Right ventricle myocardium inferior (tissue), 1 donor: ENCODE results near the gene LRRC56. TPM values are rescaled to one million over a fixed set of nuclear protein-coding genes. Genes with fewer than 3 reads are reported as not detected.

Experiments
- ATAC-seq: fragments of 200-7000 bp; cut with Tn5 transposase; one replicate; pipeline ENCODE4 v1.9.1; 2020; ENCODE audit warnings: mild to moderate bottlenecking, moderate library complexity
- DNase-seq: peaks from one replicate; pipeline ENCODE4 v3.0.0; 2021; ENCODE audit errors: missing footprints
- intact Hi-C: fragments of 100-400 bp; cut with DNase I; formaldehyde crosslinking; loops from one replicate; pipeline ENCODE4 v1.11.0; 2022
- total RNA-seq: library from RNA; stranded (reverse); fragmentation: NEBNext Ultra II Directional; extraction: Animal tissue kit (Norgen Biotek cat#: 25700); gene quantifications from one replicate; pipeline ENCODE4 v1.2.1, GENCODE V29; 2021
- donor health status: DM: no; HTN: yes; CAD: no; lungs with severe emphysema.

Gene LRRC56
- total RNA-seq, 1 donor from 2014 or later: 0.16 TPM

DNA sequence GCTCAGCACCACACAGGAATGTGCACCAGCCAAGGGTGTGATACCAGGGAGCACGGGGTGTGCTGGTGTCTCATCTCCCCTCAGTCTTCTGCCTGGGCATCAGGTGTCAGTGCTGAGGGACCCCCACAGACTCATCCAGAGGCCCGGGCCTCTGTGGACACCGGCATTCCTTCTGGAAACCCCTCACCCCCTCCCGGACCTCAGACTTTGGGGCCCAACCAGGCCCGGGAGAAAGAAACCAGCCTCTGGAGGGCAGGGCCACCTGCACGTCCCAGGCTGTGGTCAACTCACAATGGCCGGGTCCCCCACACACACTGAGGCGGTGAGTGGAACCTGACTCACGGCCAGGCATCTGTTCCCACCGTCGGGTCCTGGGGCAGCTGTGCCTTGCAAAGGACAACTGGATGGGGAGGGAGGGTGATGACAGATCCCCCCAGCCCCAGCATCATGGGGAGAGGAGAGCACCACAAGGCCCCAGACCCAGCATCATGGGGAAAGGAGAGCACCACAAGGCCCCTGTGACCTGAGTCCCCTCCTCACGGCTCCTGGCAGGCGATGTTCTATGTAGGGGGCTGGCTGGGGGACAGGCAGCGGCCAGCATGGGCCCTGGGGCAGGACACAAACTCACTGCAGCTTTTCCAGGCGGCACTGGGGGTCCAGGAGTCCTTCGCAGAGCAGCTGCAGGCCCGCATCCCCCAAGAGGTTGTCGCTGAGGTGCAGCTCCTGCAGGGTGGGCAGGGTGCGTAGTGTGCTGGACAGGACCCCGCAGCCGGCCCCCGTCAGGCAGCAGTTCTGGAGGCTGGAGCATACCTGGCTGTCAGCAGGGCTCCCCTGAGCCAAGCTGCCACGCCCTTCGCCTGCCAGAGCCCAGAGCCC lies 37.9 kb upstream of the LRRC56 start:
- DNase-seq: no peak
- no peak for ATAC-seq
- intact Hi-C loops: loop anchor here (5.0 kb wide), 2 partner anchors 32 to 42 kb away; no protein-coding TSS in a partner anchor

DNA sequence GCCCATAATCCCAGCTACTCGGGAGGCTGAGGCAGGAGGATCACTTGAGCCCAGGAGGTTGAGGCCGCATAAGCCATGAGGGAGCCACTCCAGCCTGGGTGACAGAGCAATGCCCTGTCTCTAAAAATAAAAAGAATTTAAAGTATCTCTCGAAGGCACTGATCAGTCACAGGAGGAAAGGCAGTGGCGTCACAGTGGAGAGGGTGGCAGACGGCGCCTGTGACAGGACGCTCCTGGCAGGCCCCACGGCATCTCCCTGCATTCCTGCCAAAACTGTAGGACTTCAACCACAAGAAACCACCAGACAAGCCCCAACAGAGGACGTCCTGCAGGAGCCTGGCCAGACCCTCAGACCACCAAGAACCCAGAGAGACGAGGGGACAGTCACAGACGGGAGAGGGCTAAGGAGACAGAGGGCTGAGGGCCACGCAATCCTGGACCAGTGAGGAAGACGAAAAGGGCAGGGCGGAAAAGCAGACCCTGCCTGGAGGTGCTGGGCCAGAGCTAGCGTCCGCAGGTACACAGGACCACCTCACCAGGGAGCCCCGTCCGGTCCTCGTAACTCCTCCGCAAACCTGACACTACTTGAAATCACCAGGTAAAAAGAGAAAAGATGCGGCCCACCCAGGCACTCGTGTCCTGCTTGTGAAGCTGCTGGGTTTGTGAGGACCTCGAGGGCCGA lies 36.2 kb upstream of the LRRC56 start:
- DNase-seq: no peak
- peak; percentile 24 for ATAC-seq
- intact Hi-C loops: loop anchor here (5.0 kb wide), 1 partner anchor 34 kb away; no protein-coding TSS in a partner anchor

GRCh38 chr11:501683-502287 lies 35.5 kb upstream of the LRRC56 start:
- ATAC-seq (no peak), DNase-seq (no peak)
- intact Hi-C loops: loop anchor here (5.0 kb wide), 1 partner anchor 34 kb away; no protein-coding TSS in a partner anchor

- ATAC-seq: no peak
- intact Hi-C loops: loop anchor here (5.0 kb wide), 1 partner anchor 35 kb away; no protein-coding TSS in a partner anchor
- DNase-seq: no peak
Observed at GRCh38 chr11:502288-503178, 34.8 kb upstream of the LRRC56 start.

GRCh38 chr11:503179-503981 lies 33.9 kb upstream of the LRRC56 start:
- DNase-seq (peak; percentile 83), ATAC-seq (no peak)
- intact Hi-C loops: loop anchor here (5.0 kb wide), 1 partner anchor 36 kb away; no protein-coding TSS in a partner anchor

- intact Hi-C loops: loop anchor here (5.0 kb wide), 1 partner anchor 37 kb away; no protein-coding TSS in a partner anchor
- ATAC-seq: no peak
Observed at GRCh38 chr11:504053-504993, 33.0 kb upstream of the LRRC56 start.

DNA sequence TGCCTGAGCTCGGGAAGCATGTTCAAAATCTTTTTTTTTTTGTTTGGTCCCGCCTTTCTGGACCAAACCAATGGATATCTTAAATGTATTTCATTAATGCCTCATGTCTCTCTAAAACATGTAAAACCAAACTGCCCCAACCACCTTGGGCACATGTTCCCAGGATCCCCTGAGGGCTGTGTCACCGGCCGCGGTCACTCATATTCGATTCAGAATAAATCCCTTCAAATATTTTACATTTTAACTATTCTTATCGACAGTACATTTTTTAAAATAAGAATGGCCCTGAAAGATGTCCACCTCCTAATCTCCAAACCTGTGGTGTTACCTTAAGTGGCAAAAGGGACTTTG lies 32.4 kb upstream of the LRRC56 start:
- intact Hi-C loops: loop anchor here (5.0 kb wide), 1 partner anchor 38 kb away; no protein-coding TSS in a partner anchor
- ATAC-seq (no peak), DNase-seq (no peak)

More at GRCh38 chr11:504053-504993, 33.0 kb upstream of the LRRC56 start:
- DNase-seq: peak; percentile 82

- intact Hi-C loops: loop anchor here (2.0 kb wide), 1 partner anchor 56 kb away; the partner anchor contains the start of gene PTDSS2
- peak; percentile 89 for ATAC-seq
Observed at GRCh38 chr11:506238-506994, 30.9 kb upstream of the LRRC56 start.

DNA sequence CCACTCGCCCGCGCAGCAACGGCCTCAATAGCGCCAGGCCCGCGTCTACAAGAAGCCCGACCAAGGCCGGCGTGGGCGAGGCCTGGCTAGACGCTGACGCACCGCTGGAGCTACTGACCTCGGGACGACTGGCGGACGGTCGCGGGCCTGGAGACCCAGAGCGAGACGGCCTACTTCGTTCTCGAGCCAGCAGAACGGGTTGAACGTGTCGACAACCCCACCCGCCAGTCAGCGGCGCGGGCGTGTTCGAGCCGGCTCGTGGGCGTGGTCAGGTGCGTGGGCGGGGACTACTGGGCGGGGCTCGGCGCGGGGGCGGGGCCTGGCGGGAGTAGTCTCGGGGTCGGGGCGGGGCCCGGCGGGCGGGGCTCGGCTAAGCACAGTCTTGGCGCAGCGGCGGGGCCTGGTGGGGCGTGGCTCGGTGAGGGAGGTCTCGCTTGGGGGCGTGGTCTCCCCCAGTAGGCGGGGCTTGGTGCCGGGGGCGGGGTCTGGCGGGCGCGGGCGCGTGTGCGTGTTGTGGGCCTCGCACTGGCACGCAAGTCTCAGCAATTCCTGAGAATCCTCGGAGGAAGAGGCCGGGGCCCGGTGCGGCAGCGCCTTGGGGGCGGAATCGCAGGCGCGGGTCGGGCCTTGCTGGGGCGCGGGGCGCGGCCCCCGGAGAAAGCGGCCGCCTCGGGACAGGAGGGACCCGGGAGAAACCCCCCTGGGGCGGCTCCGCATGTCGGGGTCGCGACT lies 30.2 kb upstream of the LRRC56 start, which contains the start of gene RNH1:
RNH1 (minus strand) TSS at position 248 of the 732 bp plus-strand sequence. CDS start 5,080 bp downstream, outside the sequence.
- intact Hi-C loops: loop anchor here (2.0 kb wide), 1 partner anchor 56 kb away; the partner anchor contains the start of gene PTDSS2
- ATAC-seq: peak; percentile 90
- DNase-seq: peak; percentile 100

More at GRCh38 chr11:506238-506994, 30.9 kb upstream of the LRRC56 start:
- peak; percentile 97 for DNase-seq

DNA sequence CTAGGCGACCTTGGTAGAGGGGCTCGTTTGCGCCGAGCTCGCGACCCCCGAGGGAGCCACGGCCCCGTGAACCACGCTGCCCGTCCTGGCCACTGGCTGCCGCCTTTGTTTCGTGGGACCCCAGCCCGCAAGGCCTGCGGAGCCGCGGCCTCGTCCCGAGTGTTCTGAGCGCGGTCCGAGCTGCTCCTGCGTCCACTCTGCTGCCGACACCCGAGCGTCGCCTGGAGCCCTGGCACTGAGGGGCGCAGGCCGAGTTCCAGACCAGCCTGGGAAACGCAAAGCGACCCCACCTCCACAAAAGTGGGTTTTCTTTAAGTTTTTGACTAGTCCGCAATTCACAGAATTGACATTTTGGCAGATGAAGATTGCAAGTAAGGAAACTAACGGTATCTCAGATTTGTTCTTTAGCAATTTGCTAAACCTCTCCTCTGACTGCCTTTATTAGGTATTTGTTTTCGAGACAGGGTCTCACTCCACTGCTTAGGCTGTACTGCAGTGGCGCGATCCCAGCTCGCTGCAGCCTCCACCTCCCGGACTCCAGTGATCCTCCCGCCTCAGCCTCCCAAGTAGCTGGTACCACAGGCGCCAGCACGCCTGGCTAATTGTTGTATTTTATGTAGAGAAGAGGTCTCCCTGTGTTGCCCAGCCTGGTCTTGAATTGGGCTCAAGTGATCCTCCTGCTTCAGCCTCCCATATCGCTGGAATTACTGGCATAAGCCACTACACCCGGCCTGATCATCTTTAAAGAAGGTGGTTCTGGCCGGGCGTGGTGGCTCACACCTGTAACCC lies 29.4 kb upstream of the LRRC56 start:
- intact Hi-C loops: loop anchor here (2.0 kb wide), 1 partner anchor 57 kb away; the partner anchor contains the start of gene PTDSS2
- DNase-seq: peak; percentile 65

GRCh38 chr11:508956-509355 lies 28.4 kb upstream of the LRRC56 start:
- no peak for ATAC-seq
- intact Hi-C loops: no loop called here
- DNase-seq: no peak

More for the DNA sequence above, 29.4 kb upstream of the LRRC56 start:
- no peak for ATAC-seq

GRCh38 chr11:512761-513595 lies 24.3 kb upstream of the LRRC56 start:
- DNase-seq (no peak), ATAC-seq (no peak)
- intact Hi-C loops: no loop called here

GRCh38 chr11:514606-515005 lies 22.7 kb upstream of the LRRC56 start:
- DNase-seq (no peak), ATAC-seq (no peak)
- intact Hi-C loops: loop anchor here (5.0 kb wide), 1 partner anchor 107 kb away; no protein-coding TSS in a partner anchor
